BJ (cell line): ENCODE data around the gene PIAS4. TPM values are rescaled to one million over a fixed set of nuclear protein-coding genes. Genes with fewer than 3 reads are reported as not detected.
A peak's percentile ranks its signal among the peaks of the same experiment; 100 is the strongest.
"Not testable (repeated sequence)": the region's sequence is repeated elsewhere in the genome, so short reads cannot be mapped to it uniquely, and the experiment has no call there.

Experiments used
- CTCF ChIA-PET: fragments of 350-600 bp; formaldehyde crosslinking; extraction: SDS; loops from one replicate; lab custom pipeline; 2021; ENCODE audit warnings: antibody characterized with exemption, inconsistent platforms; lab: Yijun Ruan, JAX
- POLR2A ChIA-PET: fragments of 300-600 bp; sonication (Branson Sonifier 250); formaldehyde crosslinking; extraction: SDS; loops from one replicate; lab custom pipeline; 2021; ENCODE audit warnings: antibody characterized with exemption; lab: Charles Lee
- DNase-seq: peaks from one replicate; pipeline ENCODE4 v3.0.0-alpha.2; 2011; ENCODE audit warnings: low read depth
- H3K27me3 ChIP-seq: 2 replicates; pipeline ENCODE4 v1.6.0; 2011; ENCODE audit warnings: low read length; ENCODE audit not compliant: control insufficient read depth, insufficient read depth
- H3K36me3 ChIP-seq: 2 replicates; pipeline ENCODE4 v1.5.1; 2011; ENCODE audit warnings: low read length; ENCODE audit not compliant: control insufficient read depth, insufficient read depth
- H3K4me3 ChIP-seq: 2 replicates; pipeline ENCODE4 v1.5.1; 2011; ENCODE audit warnings: low read depth, mild to moderate bottlenecking, control low read depth, low read length
- polyA plus RNA-seq: library from polyadenylated mRNA; depleted of rRNA; stranded (reverse); fragments of >200 nt; gene quantifications from 2 replicates; pipeline ENCODE4 v1.2.3, GENCODE V29; 2011
- TF ChIP-seq, protein P1 (sequence below): IDR thresholded peaks from 2 replicates; pipeline ENCODE4 v1.5.1; 2011; ENCODE audit warnings: low read depth, mild to moderate bottlenecking, control low read depth, inconsistent platforms, low read length, moderate library complexity; ENCODE audit not compliant: insufficient read depth

PIAS4 gene
- polyA plus RNA-seq, 1 experiment, result 18.2 TPM

DNA sequence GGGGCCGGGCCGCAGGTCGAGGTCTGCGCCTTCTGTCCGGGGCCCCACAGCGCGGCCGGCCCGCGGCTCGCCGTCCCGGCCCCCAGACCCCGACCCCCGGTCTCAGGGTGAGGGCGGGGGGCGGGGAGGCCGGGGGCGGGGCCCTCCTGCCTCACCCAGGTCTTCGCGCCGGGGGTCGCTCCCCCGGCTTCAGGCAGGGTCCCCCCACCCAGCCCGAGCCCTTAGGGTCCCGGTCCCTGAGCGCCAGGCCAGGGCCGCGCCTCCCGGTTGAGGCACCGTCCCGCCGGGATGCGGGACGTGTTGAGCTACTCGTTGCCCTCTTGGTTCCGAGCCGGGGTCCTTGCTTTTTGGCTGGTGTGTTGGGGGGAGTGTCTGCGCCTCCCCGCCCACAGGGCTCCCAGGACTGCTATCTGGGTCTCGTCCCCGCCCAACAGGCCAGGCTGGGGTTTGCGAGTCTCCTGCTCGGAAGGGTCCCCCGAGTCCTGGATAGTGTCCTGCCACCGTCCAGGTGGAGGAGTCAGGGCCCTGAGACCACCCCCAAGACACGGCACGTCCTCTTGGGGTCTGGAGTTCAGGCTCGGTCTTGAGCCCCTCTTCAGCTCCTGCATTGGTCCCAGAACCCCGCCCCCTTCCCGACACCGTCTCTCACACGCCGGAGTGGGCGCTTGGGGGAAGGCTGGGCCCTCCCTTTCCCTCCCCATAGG is 452 bp downstream of the PIAS4 start:
- Histone ChIP-seq H3K27me3 (no peaks in the 10 kb centered on the region), H3K4me3 (peak overlapping the region; percentile 87), H3K36me3 (peaks cover 3% of the 10 kb centered on the region; the same call in 1 of the 2 replicates)
- DNase-seq, result no peak
- POLR2A ChIA-PET, result interaction anchor here (0.6 to 2.4 kb wide), 3 partner anchors 23 to 305 kb away, joined by 7 to 21 read pairs (median 7); partner anchors contain the start of gene EEF2
- CTCF ChIA-PET, result interaction anchor here (4.1 kb wide), 1 partner anchor 19 kb away, joined by 27 read pairs; no protein-coding TSS in a partner anchor
- TF ChIP-seq, protein P1, sequence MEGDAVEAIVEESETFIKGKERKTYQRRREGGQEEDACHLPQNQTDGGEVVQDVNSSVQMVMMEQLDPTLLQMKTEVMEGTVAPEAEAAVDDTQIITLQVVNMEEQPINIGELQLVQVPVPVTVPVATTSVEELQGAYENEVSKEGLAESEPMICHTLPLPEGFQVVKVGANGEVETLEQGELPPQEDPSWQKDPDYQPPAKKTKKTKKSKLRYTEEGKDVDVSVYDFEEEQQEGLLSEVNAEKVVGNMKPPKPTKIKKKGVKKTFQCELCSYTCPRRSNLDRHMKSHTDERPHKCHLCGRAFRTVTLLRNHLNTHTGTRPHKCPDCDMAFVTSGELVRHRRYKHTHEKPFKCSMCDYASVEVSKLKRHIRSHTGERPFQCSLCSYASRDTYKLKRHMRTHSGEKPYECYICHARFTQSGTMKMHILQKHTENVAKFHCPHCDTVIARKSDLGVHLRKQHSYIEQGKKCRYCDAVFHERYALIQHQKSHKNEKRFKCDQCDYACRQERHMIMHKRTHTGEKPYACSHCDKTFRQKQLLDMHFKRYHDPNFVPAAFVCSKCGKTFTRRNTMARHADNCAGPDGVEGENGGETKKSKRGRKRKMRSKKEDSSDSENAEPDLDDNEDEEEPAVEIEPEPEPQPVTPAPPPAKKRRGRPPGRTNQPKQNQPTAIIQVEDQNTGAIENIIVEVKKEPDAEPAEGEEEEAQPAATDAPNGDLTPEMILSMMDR, result no peak

DNA sequence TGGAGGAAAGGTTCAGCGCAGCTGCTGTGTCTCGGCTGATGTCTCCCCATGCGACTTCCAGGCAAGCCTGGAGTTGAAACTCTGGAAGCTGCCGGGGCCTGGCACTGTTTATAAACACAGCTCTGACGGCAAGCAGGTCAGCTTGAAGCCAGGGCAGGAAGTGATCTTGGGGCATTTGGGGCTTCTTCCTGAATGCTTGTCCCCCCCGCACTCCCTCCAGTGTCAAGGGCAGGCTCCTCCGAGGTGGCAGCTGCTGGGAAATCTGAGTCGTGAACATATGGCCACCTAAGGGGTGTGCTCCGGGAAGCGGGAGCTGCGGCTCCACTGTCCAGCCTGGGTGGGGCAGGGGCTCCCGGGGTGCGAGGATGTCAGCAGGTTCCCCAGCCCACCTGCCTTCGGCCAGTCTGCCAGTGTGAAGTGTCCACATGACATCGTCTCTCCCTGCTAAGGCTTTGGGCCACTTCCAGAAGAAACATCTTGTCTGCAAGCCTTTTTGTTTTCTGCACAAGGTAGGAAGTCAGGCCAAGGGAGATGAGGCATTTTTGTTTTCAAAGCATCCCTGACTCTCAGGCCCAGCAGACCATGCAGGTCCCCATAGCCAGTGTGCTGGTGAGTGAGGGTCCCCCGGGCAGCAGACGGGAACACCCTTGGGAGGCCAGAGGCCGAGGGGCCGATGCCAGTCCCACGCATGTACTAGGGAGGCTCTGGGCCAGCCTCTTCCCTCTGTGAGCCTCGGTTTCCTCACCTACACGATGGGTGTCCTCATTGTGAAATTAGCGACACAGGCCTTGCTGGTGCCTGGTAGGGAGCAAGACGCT is 2.7 kb downstream of the PIAS4 start:
- no peaks in the 10 kb centered on the region for H3K27me3 ChIP-seq
- peaks cover 12% of the 10 kb centered on the region for H3K36me3 ChIP-seq
- TF ChIP-seq, protein P1, result no peak
- CTCF ChIA-PET, result no interaction called here
- no peak overlapping the region for H3K4me3 ChIP-seq
- DNase-seq, result no peak
- POLR2A ChIA-PET, result no interaction called here

DNA sequence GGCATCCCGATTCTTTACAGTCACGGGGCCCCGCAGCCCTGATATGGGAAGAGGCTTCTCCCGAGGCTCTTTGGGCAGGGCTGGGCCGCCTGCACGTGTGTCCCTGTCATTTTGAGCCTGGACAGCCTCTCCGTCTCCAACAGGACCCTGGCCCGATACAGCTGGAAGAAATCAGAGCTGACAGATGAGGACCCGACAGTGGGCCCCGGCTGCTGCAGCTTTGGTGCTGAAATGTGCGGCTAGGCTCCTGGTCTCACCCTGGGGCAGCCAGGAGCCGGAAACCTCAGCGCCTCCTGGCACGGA is 3.2 kb downstream of the PIAS4 start:
- POLR2A ChIA-PET, result no interaction called here
- CTCF ChIA-PET, result no interaction called here

DNA sequence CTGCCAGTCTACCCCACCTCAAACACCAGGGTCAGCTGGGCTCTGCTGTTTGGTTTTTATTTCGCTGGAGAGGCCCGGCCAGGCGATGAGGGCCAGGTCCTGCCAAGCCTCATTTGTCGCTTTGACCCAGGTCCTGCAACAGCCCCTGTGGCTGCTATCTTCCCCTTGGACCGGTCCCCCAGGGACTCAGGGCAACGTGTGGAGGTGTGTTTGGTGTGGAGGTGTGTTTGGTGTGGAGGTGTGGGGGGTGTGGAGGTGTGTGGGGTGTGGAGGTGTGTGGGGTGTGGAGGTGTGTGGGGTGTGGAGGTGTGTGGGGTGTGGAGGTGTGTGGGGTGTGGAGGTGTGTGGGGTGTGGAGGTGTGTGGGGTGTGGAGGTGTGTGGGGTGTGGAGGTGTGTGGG is 3.9 kb downstream of the PIAS4 start:
- H3K27me3 ChIP-seq, CTCF ChIA-PET, H3K4me3 ChIP-seq, POLR2A ChIA-PET, DNase-seq: not testable (repeated sequence)
- H3K36me3 ChIP-seq, result peaks cover 13% of the 10 kb centered on the region

More for the DNA sequence above, 3.2 kb downstream of the PIAS4 start:
- Histone ChIP-seq H3K4me3 (no peak overlapping the region), H3K27me3 (no peaks in the 10 kb centered on the region), H3K36me3 (peaks cover 13% of the 10 kb centered on the region)
- no peak for DNase-seq
- TF ChIP-seq, protein P1, result no peak

DNA sequence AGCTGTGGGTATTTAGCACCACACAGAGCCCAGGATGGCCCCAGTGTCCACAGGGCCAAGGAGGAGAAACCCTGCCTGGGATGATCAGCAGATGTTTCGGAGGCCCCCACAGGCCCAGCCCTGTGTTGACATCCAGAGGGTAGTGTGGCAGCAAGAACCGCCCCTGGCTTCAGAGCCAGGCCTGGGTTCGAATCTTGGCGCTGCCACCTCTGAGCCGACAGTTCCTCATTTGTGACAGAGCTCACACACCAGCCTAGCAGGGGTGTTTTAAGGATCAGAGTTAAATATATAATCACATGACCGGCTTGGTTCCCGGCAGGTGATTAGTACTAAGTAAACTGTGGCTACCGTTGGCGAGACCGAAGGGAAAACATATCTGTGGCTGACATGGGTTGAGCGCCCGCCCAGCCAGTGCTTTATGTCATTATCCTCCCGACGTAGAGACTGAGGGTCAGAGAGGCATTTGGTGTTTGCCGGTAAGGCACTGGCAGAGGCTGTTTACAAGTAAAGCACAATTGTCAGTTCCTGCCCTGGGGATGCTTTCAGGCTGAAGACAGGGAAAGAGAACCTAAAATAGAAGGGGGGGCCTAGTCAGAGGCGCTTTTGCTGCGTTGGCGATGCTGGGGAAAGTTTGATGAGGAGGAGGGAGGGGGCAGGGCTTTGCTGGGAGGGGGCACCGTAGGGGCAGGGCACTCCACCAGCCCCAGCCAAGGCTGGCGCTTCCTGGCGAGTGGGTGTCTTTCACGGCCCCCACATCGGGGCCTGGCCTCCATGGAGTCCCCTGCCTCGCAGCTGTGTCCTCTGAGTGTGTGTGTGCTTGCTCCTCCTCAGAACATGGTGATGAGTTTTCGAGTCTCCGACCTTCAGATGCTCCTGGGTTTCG is 4.8 kb downstream of the PIAS4 start:
- TF ChIP-seq, protein P1, result no peak
- no peak overlapping the region for H3K4me3 ChIP-seq
- DNase-seq, result no peak
- peaks cover 16% of the 10 kb centered on the region for H3K36me3 ChIP-seq
- POLR2A ChIA-PET, result no interaction called here
- CTCF ChIA-PET, result no interaction called here
- H3K27me3 ChIP-seq, result no peaks in the 10 kb centered on the region
